Upper lobe of left lung (tissue), 4 donors: Measurements from ENCODE around the gene PNPLA1.

ENCODE experiments used
- EP300 ChIP-seq, 4 donors: sonication (generic); formaldehyde crosslinking; IDR thresholded peaks; one replicate each; pipeline ENCODE4 v1.5.1; 2017; ENCODE audit warnings: antibody characterized with exemption in 4 of 4, control low read depth in 2 of 4
- POLR2A ChIP-seq, 4 donors: fragments of 450-650 bp; IDR thresholded peaks; one replicate each; pipeline ENCODE4 v1.5.1; 2016 to 2017; ENCODE audit warnings: antibody characterized with exemption in 4 of 4, mild to moderate bottlenecking in 2 of 4
- POLR2AphosphoS5 ChIP-seq, 2 donors: sonication (generic); formaldehyde crosslinking; IDR thresholded peaks; one replicate each; pipeline ENCODE4 v1.5.1; 2017; ENCODE audit warnings: antibody characterized with exemption in 2 of 2
- TF ChIP-seq, protein P1 (sequence below), 6 experiments: fragments of 450-650 bp in 4 of 6; fragments of 200-600 bp in 2 of 6; sonication (generic) in 2 of 6; IDR thresholded peaks; one replicate each; pipeline ENCODE4 v1.5.1; 2016 to 2019; ENCODE audit warnings: antibody characterized with exemption in 6 of 6

DNA sequence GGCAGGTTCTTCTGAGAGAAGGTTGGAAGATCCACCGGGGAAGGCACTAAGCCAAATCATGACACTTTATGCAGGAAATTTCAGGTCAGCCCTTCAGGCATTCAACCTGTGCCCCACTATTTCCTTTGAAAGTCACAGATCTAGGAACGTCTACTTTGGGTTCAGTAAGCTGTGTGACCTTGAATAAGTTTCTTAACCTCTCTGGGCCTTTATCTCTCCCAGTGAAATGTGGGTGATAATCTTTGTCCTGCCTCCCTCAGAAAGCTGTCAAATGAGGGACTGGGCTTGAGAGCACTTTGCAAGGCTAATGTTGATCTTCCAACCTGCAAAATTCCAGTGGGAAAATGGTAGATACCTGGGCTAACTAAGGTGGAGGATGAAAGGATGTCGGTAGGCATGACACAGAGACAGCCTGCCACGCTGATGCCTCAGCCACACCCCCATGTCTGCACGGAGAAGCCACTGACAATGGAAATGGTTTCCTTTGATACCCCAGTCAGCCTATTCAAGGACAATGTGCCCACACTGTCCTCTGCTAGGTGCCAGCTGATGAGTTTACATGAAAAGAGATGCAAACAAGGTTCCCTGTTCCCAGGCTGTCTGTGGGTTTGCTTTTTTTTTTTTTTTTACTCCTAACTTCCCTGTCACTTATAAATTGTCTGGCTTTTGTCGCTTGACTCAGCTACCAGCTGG, 57.5 kb downstream of the PNPLA1 start:
- TF ChIP-seq, protein P1, sequence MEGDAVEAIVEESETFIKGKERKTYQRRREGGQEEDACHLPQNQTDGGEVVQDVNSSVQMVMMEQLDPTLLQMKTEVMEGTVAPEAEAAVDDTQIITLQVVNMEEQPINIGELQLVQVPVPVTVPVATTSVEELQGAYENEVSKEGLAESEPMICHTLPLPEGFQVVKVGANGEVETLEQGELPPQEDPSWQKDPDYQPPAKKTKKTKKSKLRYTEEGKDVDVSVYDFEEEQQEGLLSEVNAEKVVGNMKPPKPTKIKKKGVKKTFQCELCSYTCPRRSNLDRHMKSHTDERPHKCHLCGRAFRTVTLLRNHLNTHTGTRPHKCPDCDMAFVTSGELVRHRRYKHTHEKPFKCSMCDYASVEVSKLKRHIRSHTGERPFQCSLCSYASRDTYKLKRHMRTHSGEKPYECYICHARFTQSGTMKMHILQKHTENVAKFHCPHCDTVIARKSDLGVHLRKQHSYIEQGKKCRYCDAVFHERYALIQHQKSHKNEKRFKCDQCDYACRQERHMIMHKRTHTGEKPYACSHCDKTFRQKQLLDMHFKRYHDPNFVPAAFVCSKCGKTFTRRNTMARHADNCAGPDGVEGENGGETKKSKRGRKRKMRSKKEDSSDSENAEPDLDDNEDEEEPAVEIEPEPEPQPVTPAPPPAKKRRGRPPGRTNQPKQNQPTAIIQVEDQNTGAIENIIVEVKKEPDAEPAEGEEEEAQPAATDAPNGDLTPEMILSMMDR (IDR thresholded peaks at IDR 0.05) = no peak
- no peak for TF ChIP-seq POLR2AphosphoS5 (IDR thresholded peaks at IDR 0.05)
- no peak for TF ChIP-seq POLR2A (IDR thresholded peaks at IDR 0.05)
- no peak for TF ChIP-seq EP300 (IDR thresholded peaks at IDR 0.05)
